Gastrocnemius medialis (tissue), 4 donors: ENCODE data around the gene PLXNA2. TPM values are rescaled to one million over a fixed set of nuclear protein-coding genes. Genes with fewer than 3 reads are reported as not detected.

Experiments used
- ATAC-seq, 2 donors: fragments of 150-250 bp; one replicate each; pipeline ENCODE4 v1.9.1; 2016
- DNase-seq, 2 donors: peaks; one replicate each; pipeline ENCODE4 v3.0.0-alpha.2; 2019
- H3K27ac ChIP-seq, 4 donors: fragments of 200-600 bp; sonication (generic); 1 replicate in 1 of 4; 2 replicates in 3 of 4; pipeline ENCODE4 v1.5.1; 2016 to 2018; ENCODE audit warnings: mild to moderate bottlenecking in 2 of 4, moderate library complexity in 1 of 4
- H3K27me3 ChIP-seq, 3 donors: fragments of 200-600 bp; sonication (generic) in 2 of 3; 1 replicate in 1 of 3; 2 replicates in 2 of 3; pipeline versions ENCODE4 v1.5.1 to v1.6.0; 2016 to 2019; ENCODE audit warnings: mild to moderate bottlenecking in 1 of 3, moderate library complexity in 1 of 3
- H3K36me3 ChIP-seq, 2 donors: fragments of 200-600 bp; sonication (generic) in 1 of 2; one replicate each; pipeline ENCODE4 v1.5.1; 2017 to 2018
- H3K4me1 ChIP-seq, 2 donors: fragments of 200-600 bp; sonication (generic) in 1 of 2; one replicate each; pipeline ENCODE4 v1.5.1; 2016 to 2017; ENCODE audit warnings: mild to moderate bottlenecking in 2 of 2
- H3K4me3 ChIP-seq, 4 donors: fragments of 200-600 bp; sonication (generic) in 3 of 4; 1 replicate in 1 of 4; 2 replicates in 3 of 4; pipeline ENCODE4 v1.5.1; 2016 to 2019; ENCODE audit warnings: mild to moderate bottlenecking in 2 of 4
- H3K9me3 ChIP-seq, 3 donors: fragments of 200-600 bp; sonication (generic) in 2 of 3; 1 replicate in 1 of 3; 2 replicates in 2 of 3; pipeline ENCODE4 v1.5.1; 2016 to 2019
- POLR2A ChIP-seq, 2 donors: fragments of 450-650 bp; IDR thresholded peaks; one replicate each; pipeline ENCODE4 v1.6.1; 2017; ENCODE audit warnings: antibody characterized with exemption in 2 of 2, mild to moderate bottlenecking in 2 of 2, moderate library complexity in 2 of 2
- in situ Hi-C, 4 donors: fragments of 200-750 bp; cut with MboI; loops; one replicate each; pipeline versions ENCODE4 v1.15.0 to v1.8.0; 2017; ENCODE audit warnings: low sequenced_read_pairs in 4 of 4
- intact Hi-C: fragments of 100-400 bp; cut with DNase I; formaldehyde crosslinking; loops from one replicate; pipeline ENCODE4 v1.15.1; 2023; ENCODE audit warnings: low total_unique reads
- total RNA-seq, 4 donors: library from RNA; depleted of rRNA; stranded (reverse); fragments of >200 nt; gene quantifications; one replicate each; pipeline versions ENCODE4 v1.1.0 to v1.2.3, GENCODE V29; 2016
- TF ChIP-seq, protein P1 (sequence below), 5 experiments: fragments of 450-650 bp in 3 of 5; fragments of 200-600 bp in 2 of 5; sonication (generic) in 2 of 5; IDR thresholded peaks in 4 of 5; conservative IDR thresholded peaks in 1 of 5; 1 replicate in 4 of 5; 2 replicates in 1 of 5; pipeline ENCODE4 v1.5.1; 2016 to 2019; ENCODE audit warnings: antibody characterized with exemption in 5 of 5, mild to moderate bottlenecking in 3 of 5, moderate library complexity in 3 of 5

PLXNA2 gene
- total RNA-seq, 4 donors from 2014 or later = 12.4 to 20.0 (median 16.2) TPM

DNA sequence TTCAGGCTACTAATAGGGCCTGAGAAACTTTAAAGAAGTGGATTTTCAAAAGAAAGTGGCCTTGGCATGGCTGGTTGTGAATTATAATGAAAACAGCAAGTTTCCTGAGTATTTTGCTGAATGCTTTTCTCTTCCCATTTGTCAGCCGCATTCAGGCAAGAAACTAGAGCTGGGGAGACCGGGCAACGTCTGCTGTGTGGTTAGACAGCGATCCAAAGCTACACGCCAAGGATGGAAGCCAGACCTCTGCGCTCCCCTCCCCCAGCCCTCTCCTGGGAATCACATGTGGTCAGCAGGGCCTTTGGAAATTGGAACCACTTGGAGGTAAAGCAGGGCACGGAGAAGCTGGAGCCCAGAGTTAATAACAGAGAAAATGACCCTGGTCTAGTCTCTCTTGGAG is 219.2 kb downstream of the PLXNA2 start:
- no peaks in the 10 kb centered on the region for H3K9me3 ChIP-seq
- intact Hi-C loops (no loop called here), in situ Hi-C loops (loop anchor here in 2 of 4 donors (10.0 kb wide), 2 partner anchors 60 to 220 kb away; partner anchors contain the start of gene PLXNA2 (in 1 of the 2))
- no peaks in the 10 kb centered on the region for H3K27me3 ChIP-seq
- peak; percentile 70 to 79 for ATAC-seq
- H3K4me1 ChIP-seq = peaks cover 16 to 21% of the 10 kb centered on the region in 2 donors
- no peak overlapping the region for H3K4me3 ChIP-seq
- peak overlapping the region; percentile 55 to 66 (median 62) for H3K27ac ChIP-seq
- DNase-seq = peak; percentile 42 to 76
- H3K36me3 ChIP-seq = peaks cover 0 to 29% of the 10 kb centered on the region in 2 donors
- no peak for TF ChIP-seq POLR2A (IDR thresholded peaks at IDR 0.05)
- TF ChIP-seq, protein P1, sequence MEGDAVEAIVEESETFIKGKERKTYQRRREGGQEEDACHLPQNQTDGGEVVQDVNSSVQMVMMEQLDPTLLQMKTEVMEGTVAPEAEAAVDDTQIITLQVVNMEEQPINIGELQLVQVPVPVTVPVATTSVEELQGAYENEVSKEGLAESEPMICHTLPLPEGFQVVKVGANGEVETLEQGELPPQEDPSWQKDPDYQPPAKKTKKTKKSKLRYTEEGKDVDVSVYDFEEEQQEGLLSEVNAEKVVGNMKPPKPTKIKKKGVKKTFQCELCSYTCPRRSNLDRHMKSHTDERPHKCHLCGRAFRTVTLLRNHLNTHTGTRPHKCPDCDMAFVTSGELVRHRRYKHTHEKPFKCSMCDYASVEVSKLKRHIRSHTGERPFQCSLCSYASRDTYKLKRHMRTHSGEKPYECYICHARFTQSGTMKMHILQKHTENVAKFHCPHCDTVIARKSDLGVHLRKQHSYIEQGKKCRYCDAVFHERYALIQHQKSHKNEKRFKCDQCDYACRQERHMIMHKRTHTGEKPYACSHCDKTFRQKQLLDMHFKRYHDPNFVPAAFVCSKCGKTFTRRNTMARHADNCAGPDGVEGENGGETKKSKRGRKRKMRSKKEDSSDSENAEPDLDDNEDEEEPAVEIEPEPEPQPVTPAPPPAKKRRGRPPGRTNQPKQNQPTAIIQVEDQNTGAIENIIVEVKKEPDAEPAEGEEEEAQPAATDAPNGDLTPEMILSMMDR (IDR thresholded peaks at IDR 0.05 in 4 of 5, conservative IDR thresholded peaks at IDR 0.05 in 1 of 5) = no peak

DNA sequence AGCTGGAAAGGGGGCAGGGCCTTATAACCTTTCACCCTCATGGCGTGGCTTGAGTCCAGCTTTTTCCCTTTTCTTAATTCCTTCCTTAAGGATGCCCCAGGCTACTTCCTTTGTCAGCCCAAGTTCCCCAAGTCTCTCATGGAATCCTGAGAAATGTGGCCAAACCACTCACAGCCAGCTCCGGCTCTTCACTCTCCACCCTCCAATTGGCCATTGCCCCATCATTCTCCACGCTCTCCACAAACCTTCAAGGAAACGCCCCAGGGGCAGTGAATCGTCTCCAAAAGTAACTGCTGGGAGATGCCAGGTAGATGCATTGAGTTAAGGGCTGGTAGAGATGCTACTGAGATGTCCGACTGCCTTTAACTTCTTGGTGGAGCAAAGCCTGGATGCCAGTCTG is 219.8 kb downstream of the PLXNA2 start:
- Histone ChIP-seq H3K9me3 (no peaks in the 10 kb centered on the region), H3K36me3 (peaks cover 0 to 29% of the 10 kb centered on the region in 2 donors), H3K27ac (peak overlapping the region; percentile 55 to 66 (median 62)), H3K4me3 (no peak overlapping the region), H3K27me3 (no peaks in the 10 kb centered on the region), H3K4me1 (peaks cover 14 to 19% of the 10 kb centered on the region in 2 donors)
- no peak for TF ChIP-seq POLR2A (IDR thresholded peaks at IDR 0.05)
- TF ChIP-seq, protein P1 (IDR thresholded peaks at IDR 0.05 in 4 of 5, conservative IDR thresholded peaks at IDR 0.05 in 1 of 5) = no peak
- in situ Hi-C loops (loop anchor here (5.0 to 10.0 kb wide), 3 partner anchors 60 to 223 kb away; partner anchors contain the start of gene PLXNA2 (in 1 of the 4)), intact Hi-C loops (no loop called here)
- no peak for ATAC-seq
- DNase-seq = no peak

DNA sequence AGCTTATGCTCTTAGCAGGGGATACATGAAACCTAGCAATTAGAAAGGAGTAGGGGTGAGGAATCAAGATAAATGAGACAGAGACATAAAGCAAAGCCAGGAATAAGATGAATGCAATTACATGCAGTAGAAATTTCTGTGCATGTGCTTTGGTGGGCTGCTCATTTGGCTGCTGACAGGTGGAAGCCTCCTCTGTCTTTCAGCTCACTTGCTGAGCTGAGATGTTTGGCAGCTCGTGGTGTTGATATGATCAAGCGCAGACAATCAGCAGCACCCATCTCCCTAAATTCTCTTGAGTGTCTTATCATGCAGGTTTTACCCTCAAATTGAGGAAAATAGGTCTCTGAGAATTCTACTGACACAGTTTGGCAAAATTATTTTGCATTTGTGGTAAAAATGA is 224.9 kb downstream of the PLXNA2 start:
- Histone ChIP-seq H3K27me3 (no peaks in the 10 kb centered on the region), H3K4me3 (no peak overlapping the region), H3K27ac (no peak overlapping the region), H3K36me3 (no peaks in the 10 kb centered on the region), H3K4me1 (peaks cover 0 to 5% of the 10 kb centered on the region in 2 donors), H3K9me3 (no peaks in the 10 kb centered on the region)
- in situ Hi-C loops (loop anchor here in 1 of 4 donors (10.0 kb wide), 1 partner anchor 236 kb away; no protein-coding TSS in a partner anchor), intact Hi-C loops (no loop called here)
- ATAC-seq (no peak), DNase-seq (no peak)
- TF ChIP-seq, protein P1 (IDR thresholded peaks at IDR 0.05 in 4 of 5, conservative IDR thresholded peaks at IDR 0.05 in 1 of 5) = no peak
- no peak for TF ChIP-seq POLR2A (IDR thresholded peaks at IDR 0.05)

DNA sequence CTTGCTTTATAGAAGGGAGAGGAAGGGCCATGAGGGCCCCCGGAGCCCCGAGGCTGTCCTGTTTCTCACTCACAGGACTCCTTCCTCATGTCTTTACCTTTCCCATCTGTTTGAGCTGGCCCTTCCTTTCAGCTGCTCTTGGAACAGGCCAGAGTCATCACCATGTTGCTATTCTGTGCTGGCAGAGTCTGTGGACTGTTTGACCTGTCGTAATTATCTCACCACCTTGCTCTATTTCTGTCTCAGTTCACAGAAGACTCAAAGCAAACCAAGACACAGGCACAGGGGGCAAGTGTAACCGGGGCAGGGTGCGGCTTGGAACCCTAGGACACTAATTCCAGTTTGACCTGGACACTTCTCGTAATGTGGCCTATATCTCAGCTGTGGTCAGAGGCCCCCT is 228.9 kb downstream of the PLXNA2 start:
- H3K4me1 ChIP-seq = no peaks in the 10 kb centered on the region
- no peak overlapping the region for H3K27ac ChIP-seq
- H3K4me3 ChIP-seq = no peak overlapping the region
- H3K9me3 ChIP-seq = no peaks in the 10 kb centered on the region
- peak in 1 of 2 donors; percentile 70 for ATAC-seq
- in situ Hi-C loops (loop anchor here in 1 of 4 donors (10.0 kb wide), 1 partner anchor 240 kb away; no protein-coding TSS in a partner anchor), intact Hi-C loops (no loop called here)
- no peaks in the 10 kb centered on the region for H3K36me3 ChIP-seq
- H3K27me3 ChIP-seq = no peaks in the 10 kb centered on the region
- no peak for DNase-seq
- TF ChIP-seq, protein P1 (IDR thresholded peaks at IDR 0.05 in 4 of 5, conservative IDR thresholded peaks at IDR 0.05 in 1 of 5) = no peak
- no peak for TF ChIP-seq POLR2A (IDR thresholded peaks at IDR 0.05)
